ENCODE data around the gene GSN. TPM values are rescaled to one million over a fixed set of nuclear protein-coding genes. Genes with fewer than 3 reads are reported as not detected.

Gene GSN
- total and polyA plus RNA-seq, 4 donors: 133 to 468 (median 233) TPM

- Histone ChIP-seq H3K9me3 (ENCODE audit: control insufficient read depth in 4 of 4, insufficient read depth in 3 of 4, low read length in 3 of 4) (no peaks in the 10 kb centered on the region), H3K36me3 (ENCODE audit: control insufficient read depth in 4 of 4, insufficient read depth in 4 of 4, low read length in 4 of 4) (no peaks in the 10 kb centered on the region), H3K4me1 (ENCODE audit: control insufficient read depth in 5 of 5, insufficient read depth in 5 of 5, low read length in 5 of 5) (peaks cover 0 to 1% (median 0%) of the 10 kb centered on the region in 5 donors), H3K9ac (ENCODE audit: insufficient read depth in 1 of 2, low read length in 2 of 2) (no peak overlapping the region), H3K27me3 (ENCODE audit: control insufficient read depth in 3 of 3, insufficient read depth in 3 of 3, low read length in 2 of 3) (no peaks in the 10 kb centered on the region), H3K4me3 (no peak overlapping the region), H3K27ac (ENCODE audit: low read depth in 1 of 2, low read length in 1 of 2) (no peak overlapping the region)
- DNase-seq: no peak
- 84 to 92% methylated on average over 2 of the region's 2 CpGs for WGBS, 2 donors
- ATAC-seq (ENCODE audit: insufficient read depth, low FRiP score): no peak
- TF ChIP-seq CTCF (IDR thresholded peaks at IDR 0.05; ENCODE audit: control extremely low read depth, extremely low read depth): no peak
These were observed 14.8 kb upstream of the GSN start for GRCh38 chr9:121253162-121253561.

- Histone ChIP-seq H3K4me1 (ENCODE audit: control insufficient read depth in 5 of 5, insufficient read depth in 5 of 5, low read length in 5 of 5) (peaks cover 0 to 1% (median 0%) of the 10 kb centered on the region in 5 donors), H3K36me3 (ENCODE audit: control insufficient read depth in 4 of 4, insufficient read depth in 4 of 4, low read length in 4 of 4) (no peaks in the 10 kb centered on the region), H3K9ac (ENCODE audit: insufficient read depth in 1 of 2, low read length in 2 of 2) (no peak overlapping the region), H3K4me3 (no peak overlapping the region), H3K27me3 (ENCODE audit: control insufficient read depth in 3 of 3, insufficient read depth in 3 of 3, low read length in 2 of 3) (no peaks in the 10 kb centered on the region), H3K27ac (ENCODE audit: low read depth in 1 of 2, low read length in 1 of 2) (no peak overlapping the region), H3K9me3 (ENCODE audit: control insufficient read depth in 4 of 4, insufficient read depth in 3 of 4, low read length in 3 of 4) (no peaks in the 10 kb centered on the region)
- no peak for DNase-seq
- 26 to 49% methylated on average over 6 of the region's 6 CpGs for WGBS, 2 donors
- no peak for ATAC-seq (ENCODE audit: insufficient read depth, low FRiP score)
- TF ChIP-seq CTCF (IDR thresholded peaks at IDR 0.05; ENCODE audit: control extremely low read depth, extremely low read depth): no peak
These were observed 14.0 kb upstream of the GSN start for GRCh38 chr9:121253821-121254501.

GRCh38 chr9:121259498-121259897 is 8.5 kb upstream of the GSN start:
- H3K36me3 ChIP-seq (ENCODE audit: control insufficient read depth in 4 of 4, insufficient read depth in 4 of 4, low read length in 4 of 4): no peaks in the 10 kb centered on the region
- no peak overlapping the region for H3K4me3 ChIP-seq
- H3K9me3 ChIP-seq (ENCODE audit: control insufficient read depth in 4 of 4, insufficient read depth in 3 of 4, low read length in 3 of 4): no peaks in the 10 kb centered on the region
- ATAC-seq (ENCODE audit: insufficient read depth, low FRiP score): no peak
- no peak overlapping the region for H3K27ac ChIP-seq (ENCODE audit: low read depth in 1 of 2, low read length in 1 of 2)
- TF ChIP-seq CTCF (IDR thresholded peaks at IDR 0.05; ENCODE audit: control extremely low read depth, extremely low read depth): no peak
- H3K9ac ChIP-seq (ENCODE audit: insufficient read depth in 1 of 2, low read length in 2 of 2): no peak overlapping the region
- no peak for DNase-seq
- peaks cover 0 to 12% (median 0%) of the 10 kb centered on the region in 5 donors for H3K4me1 ChIP-seq (ENCODE audit: control insufficient read depth in 5 of 5, insufficient read depth in 5 of 5, low read length in 5 of 5)
- WGBS, 2 donors: 88 to 96% methylated on average over 4 of the region's 4 CpGs
- no peaks in the 10 kb centered on the region for H3K27me3 ChIP-seq (ENCODE audit: control insufficient read depth in 3 of 3, insufficient read depth in 3 of 3, low read length in 2 of 3)

GRCh38 chr9:121259935-121260334 is 8.0 kb upstream of the GSN start:
- H3K27ac ChIP-seq (ENCODE audit: low read depth in 1 of 2, low read length in 1 of 2): no peak overlapping the region
- no peak overlapping the region for H3K4me3 ChIP-seq
- 76 to 86% methylated on average over 5 of the region's 5 CpGs for WGBS, 2 donors
- H3K9ac ChIP-seq (ENCODE audit: insufficient read depth in 1 of 2, low read length in 2 of 2): no peak overlapping the region
- peaks cover 0 to 12% (median 0%) of the 10 kb centered on the region in 5 donors for H3K4me1 ChIP-seq (ENCODE audit: control insufficient read depth in 5 of 5, insufficient read depth in 5 of 5, low read length in 5 of 5)
- no peak for ATAC-seq (ENCODE audit: insufficient read depth, low FRiP score)
- no peak for DNase-seq
- H3K36me3 ChIP-seq (ENCODE audit: control insufficient read depth in 4 of 4, insufficient read depth in 4 of 4, low read length in 4 of 4): no peaks in the 10 kb centered on the region
- no peaks in the 10 kb centered on the region for H3K9me3 ChIP-seq (ENCODE audit: control insufficient read depth in 4 of 4, insufficient read depth in 3 of 4, low read length in 3 of 4)
- no peak for TF ChIP-seq CTCF (IDR thresholded peaks at IDR 0.05; ENCODE audit: control extremely low read depth, extremely low read depth)
- no peaks in the 10 kb centered on the region for H3K27me3 ChIP-seq (ENCODE audit: control insufficient read depth in 3 of 3, insufficient read depth in 3 of 3, low read length in 2 of 3)
